Measurements from ENCODE around the gene C1orf226. TPM values are rescaled to one million over a fixed set of nuclear protein-coding genes. Genes with fewer than 3 reads are reported as not detected.
A peak's percentile ranks its signal among the peaks of the same experiment; 100 is the strongest.
"Not testable (repeated sequence)": the region's sequence is repeated elsewhere in the genome, so short reads cannot be mapped to it uniquely, and the experiment has no call there.

C1orf226 gene
- total RNA-seq (2014; rRNA removed; shearing (Covaris generic)) = 1.9 and 2.9 TPM in 2 replicates

DNA sequence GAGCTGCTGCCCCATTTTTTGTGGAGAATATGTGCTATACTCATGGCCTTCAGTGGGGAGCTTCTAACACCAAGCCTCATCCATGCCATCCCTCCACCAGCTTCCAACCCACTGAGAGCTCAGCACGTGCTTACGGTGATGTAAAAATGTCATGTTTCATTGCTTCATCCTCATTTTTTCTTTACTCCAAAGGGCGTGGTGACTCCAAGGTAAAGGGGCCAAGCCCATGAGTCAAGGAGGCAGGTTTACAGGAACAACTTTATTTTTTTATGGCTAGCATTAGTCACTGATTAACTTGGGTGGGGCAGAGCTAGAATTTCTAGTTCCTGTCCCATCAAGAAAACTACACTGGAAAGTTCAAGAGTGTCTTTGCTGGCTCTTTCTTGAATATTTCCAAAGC is at the start of gene C1orf226:
C1orf226 (plus strand) TSS at position 346 of the 400 bp plus-strand sequence. CDS start 174 bp downstream, outside the sequence.
- DNase-seq (ENCODE audit: low spot score) = peak; percentile 87

DNA sequence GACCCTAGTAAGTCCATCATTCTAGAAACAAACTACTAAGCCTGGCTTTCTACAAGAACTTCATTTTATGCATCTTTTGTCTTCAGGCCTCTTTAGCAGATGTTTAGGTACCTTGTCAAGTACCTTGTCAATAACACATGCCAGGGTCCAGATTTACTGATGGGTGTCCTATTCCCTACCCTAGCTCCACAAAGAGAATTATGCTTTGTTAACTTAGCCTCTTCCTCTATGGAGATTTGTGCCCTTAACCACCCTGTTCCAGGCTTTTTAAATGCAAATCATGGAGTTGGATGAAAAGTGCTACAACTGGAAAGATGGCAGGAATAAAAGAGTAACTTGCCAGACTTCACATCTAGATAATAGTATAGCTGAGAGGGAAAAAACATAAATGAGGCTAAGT is 47.5 kb upstream of the C1orf226 start:
- no peak for DNase-seq (ENCODE audit: low spot score)

- DNase-seq (ENCODE audit: low spot score) = no peak
These were observed 46.4 kb upstream of the C1orf226 start for GRCh38 chr1:162335126-162335525.

DNA sequence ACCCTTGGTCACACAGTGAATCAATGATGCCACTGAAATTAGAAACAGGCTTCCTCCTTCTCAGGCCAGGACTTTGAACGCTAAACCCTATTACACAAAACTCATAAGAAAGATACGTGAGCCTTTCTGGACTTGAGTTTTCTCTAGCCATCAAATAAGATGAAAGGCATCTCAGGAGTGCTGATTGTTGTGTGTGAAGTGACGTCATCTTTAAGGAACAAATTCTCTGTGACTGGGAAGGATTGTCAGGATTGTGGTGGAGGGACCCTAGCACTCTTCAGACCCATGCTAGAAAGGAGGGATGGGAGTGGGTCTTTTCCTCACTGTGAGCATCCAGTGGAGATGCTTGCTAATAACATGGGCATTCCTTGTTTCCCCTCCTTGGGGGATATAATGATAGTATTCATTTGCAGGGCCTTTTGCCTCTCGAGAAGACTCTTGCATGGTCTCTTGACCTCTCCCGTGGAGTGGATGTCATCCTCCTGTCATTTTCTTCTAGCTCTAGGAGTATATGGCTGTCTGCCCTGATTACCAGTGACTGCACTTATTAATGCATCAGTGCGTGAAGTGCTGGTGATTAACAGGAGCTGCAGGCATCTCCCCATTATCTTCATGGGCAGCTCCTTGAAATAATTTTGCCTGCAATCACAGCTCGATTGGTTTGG is 44.8 kb upstream of the C1orf226 start:
- no peak for DNase-seq (ENCODE audit: low spot score)

GRCh38 chr1:162342452-162342983 is 39.0 kb upstream of the C1orf226 start:
- DNase-seq (ENCODE audit: low spot score) = no peak

GRCh38 chr1:162343470-162343869 is 38.1 kb upstream of the C1orf226 start:
- no peak for DNase-seq (ENCODE audit: low spot score)

- peak; percentile 27 for DNase-seq (ENCODE audit: low spot score)
These were observed 34.2 kb upstream of the C1orf226 start for GRCh38 chr1:162347281-162347680.

DNA sequence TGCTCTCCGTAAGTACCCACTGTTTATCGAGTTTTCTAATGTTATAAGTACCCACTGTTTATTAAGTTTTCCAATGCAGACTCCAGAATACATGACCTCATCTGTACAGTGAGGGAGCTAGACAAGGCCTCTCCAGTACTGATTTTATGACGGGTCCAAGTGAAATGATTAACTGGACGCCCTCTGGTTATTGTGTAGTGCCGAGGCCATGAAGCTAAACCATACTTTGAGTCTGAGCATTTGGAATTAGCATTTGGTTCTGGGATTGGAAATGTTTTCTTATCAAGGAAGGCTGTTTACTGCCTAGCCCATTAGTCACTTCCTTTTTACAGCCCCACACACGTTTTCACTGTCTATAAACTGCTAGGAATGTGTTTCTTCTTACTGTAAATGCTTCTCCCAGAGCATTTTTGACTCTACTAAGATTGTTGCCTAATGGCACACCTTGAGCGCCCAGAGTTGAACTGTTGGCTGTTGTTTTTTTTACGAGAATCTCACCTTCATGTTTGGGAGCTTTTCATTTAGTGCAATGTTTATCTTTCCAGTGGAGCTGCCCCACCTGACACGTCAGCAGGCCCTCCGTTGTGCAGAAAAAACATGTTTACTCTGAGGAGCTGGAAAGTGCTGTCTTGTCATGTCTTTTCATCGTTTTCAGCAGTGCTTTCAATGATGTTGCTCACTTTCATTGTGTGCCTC is 31.7 kb upstream of the C1orf226 start:
- DNase-seq (ENCODE audit: low spot score) = peak; percentile 93

GRCh38 chr1:162351246-162351842 is 30.2 kb upstream of the C1orf226 start:
- no peak for DNase-seq (ENCODE audit: low spot score)

DNA sequence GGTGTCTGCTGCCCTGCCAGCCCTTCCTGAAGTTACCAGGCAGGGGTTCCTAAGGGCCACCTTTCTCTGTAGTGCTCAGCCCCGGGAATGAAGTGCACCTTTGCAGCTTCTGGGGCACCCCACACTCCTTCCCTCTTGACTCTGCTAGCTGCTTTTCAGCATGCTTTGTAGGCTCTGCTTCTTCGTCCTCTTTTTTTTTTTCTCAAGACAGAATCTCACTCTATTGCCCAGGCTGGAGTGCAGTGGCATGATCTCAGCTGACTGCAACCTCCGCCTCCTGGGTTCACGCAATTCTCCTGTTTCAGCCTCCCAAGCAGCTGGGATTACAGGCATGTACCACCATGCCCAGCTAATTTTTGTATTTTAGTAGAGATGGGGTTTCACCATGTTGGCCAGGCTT is 29.7 kb upstream of the C1orf226 start:
- DNase-seq (ENCODE audit: low spot score) = not testable (repeated sequence)

GRCh38 chr1:162353078-162353477 is 28.4 kb upstream of the C1orf226 start:
- DNase-seq (ENCODE audit: low spot score) = no peak

- no peak for DNase-seq (ENCODE audit: low spot score)
These were observed 27.8 kb upstream of the C1orf226 start for GRCh38 chr1:162353702-162354101.

DNA sequence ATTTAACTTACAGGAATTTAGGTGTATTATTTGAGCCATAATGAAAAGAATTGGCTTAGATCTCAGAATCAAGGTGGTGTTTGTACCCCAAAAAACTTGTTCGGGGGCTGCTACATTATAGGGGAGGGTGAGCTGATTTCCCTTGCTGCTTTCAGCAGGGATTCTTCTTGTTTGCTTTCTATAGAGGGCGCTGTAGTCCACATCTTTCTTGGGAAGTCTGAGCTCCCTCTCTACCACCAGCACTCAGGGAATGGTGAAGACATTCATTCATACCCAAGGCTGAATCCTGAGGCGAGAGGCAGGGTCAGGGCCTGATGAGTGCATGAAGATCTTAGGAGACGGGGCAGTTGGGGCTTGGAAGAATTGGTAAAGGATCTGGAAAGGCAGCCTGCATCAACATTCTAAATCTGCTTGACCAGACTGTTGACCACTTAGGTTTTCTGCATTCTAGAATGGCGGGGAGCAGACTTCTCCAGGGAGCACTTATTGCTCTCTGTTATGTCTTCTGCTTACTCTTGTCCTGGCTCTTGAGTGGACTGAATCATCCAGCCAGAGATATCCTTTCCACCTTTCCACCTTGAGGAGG is 23.8 kb upstream of the C1orf226 start:
- DNase-seq (ENCODE audit: low spot score) = peak; percentile 52

- DNase-seq (ENCODE audit: low spot score) = no peak
These were observed 22.6 kb upstream of the C1orf226 start for GRCh38 chr1:162358928-162359327.

DNA sequence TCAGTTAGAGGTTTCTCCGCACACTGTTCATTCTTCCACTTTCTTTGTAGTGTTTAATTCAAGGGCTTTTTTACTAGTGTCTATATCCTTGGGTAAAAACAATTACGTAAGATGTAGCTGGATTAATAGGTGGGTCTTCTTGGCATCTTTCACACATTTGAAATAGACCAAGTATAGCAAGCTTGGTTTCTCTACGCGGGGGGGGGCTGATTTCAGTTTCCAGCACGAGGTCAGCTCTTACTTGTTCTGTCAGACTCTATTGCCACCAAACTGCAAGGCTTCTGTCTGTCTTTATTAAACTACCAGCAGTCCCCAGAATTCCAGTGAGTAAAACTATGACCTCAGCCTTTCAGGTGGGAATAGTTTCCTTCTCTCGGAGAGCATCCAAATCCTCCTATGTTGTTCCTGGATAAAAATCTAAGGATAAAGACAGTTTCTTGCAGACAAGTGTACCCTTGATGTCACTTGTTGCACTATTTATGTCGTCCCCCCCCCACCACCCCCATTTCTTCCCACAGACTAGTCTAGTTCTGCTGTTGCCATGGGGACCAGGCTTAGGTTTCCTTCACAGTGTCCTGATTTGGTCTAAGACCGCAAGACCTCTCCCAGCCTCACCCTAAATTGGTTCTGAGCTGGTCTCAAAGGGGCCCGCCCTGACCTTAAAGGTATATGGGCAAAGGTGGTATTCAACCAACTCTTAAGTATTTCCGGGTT is 21.8 kb upstream of the C1orf226 start:
- DNase-seq (ENCODE audit: low spot score) = no peak

DNA sequence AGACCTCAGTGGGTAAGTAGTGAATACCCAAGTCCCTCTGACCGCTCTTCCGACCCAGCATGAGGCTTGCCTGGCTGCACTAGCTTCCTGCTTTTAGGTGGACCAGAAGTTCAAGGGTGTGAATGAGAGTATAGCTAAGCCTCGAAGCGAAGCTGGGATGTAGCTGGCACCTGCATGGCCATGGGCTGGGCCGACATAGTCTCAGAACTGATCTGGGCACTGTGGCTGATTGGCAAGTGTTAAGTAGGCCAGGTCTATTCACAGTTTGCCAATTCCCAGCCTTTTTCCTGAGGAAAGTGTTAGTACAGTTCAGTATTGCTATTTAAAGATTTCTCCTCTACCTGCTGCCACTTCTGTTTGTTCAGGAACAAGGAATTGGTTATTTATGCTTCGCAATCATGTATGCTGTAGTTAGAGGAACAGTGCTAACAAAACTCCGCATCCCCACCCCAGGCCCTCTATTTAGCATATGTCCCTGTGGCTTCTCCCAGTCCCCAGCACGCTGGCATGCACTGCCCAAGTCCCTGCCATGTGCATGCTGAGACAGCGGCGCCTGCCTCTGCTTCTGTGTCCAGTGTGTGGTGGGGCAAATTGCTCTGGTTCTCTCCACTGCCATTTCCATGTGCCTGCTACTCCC is 21.2 kb upstream of the C1orf226 start:
- DNase-seq (ENCODE audit: low spot score) = no peak

DNA sequence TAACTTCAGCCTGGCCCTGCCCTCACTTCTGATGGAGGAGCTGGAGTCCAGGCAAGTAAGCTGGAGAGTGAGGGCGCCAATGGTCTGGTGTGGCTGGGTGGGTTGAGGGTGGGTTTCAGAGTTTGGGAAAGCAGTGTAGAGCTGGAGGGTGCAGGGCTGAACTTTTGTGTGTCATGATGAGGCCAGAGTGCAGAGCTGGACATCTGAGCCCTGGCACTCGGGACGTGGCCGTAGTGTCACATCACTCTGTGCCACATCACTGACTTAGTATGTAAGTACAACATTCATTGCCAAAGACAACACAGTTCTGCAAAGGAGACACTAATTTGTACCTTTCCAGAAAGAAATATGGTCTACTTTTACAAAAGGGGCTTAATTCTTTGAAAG is 20.7 kb upstream of the C1orf226 start:
- DNase-seq (ENCODE audit: low spot score) = no peak

GRCh38 chr1:162361349-162361748 is 20.2 kb upstream of the C1orf226 start:
- no peak for DNase-seq (ENCODE audit: low spot score)

GRCh38 chr1:162363823-162364222 is 17.7 kb upstream of the C1orf226 start:
- DNase-seq (ENCODE audit: low spot score) = no peak

DNA sequence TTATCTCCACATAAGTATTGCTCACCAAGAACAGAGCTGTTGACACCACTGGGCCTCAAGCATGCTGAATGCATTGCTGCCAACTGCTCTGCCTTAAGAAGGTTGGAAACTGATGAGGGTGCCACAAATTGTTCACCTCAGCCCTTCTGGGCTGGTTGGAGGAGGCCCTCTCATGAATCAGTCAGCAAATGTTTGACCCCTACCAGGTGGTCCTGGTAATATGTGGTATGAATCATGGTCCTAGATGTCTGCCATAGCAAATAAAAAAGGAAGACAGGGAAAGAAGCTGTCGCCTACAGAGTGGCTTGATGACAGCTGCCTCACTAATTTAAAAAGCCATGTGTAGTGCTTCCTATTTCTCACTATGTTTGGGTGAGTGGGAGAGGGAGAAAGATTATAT is 17.0 kb upstream of the C1orf226 start:
- no peak for DNase-seq (ENCODE audit: low spot score)
